ENCODE results near the gene TXNRD2.

The TXNRD2 gene

DNA sequence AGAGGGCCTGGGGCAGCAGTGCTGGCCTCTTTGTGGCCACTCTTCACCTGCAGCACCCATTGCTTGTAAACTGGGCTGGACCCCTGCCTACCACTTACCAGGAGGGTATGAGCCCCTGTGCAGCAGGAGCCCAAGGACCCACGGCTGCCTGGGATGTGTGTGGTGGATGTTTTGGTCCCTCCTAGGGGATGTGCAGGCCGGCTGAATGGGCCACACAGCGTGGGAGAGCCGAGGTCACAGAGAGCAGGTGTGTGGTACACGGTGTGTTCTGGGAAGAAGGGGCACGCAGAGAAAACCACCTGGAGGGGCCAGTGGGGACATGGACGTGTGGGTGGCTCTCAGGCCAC lies 67.7 kb downstream of the TXNRD2 start:
- no peak for DNase-seq

DNA sequence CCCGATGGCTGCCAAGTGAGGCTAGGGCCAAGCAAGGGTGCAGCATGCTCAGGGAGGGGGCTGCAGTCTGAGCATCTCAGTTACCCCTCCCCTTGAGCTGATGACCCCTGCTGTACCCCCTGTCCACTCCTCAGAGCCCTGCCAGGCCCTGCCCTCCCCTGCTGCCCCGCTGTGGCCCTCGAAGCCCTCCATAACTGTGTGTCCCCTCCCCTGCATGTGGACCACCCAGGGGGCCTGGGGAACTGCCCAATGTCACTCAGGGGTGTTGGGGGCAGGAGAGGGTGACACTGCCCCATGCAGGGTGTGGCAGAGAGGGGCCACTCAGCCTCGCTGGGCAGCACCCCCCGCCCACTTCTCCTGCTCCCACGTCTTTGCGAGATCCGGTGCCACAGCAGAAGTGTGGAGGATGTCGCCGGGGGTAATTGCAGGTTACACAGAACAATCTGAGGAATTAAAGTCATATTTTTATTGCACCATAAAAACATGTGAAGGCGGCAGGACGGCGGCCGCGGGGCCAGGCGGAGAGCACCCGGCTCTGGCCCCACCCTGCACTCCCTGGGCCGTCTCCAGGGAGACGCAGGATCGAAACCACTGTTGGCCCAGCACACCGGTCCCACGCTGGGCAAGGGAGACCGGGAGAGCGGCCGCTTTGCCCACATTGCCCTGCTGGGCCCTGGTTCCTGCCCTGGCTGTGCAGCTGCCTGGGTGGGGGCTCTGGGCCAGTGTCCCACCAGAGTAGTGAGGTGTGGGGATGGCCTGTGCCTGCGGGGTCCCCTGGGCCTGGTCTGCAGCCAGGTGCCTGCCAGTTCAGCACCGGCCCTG lies 68.3 kb downstream of the TXNRD2 start:
- DNase-seq, result peak; percentile 1

DNA sequence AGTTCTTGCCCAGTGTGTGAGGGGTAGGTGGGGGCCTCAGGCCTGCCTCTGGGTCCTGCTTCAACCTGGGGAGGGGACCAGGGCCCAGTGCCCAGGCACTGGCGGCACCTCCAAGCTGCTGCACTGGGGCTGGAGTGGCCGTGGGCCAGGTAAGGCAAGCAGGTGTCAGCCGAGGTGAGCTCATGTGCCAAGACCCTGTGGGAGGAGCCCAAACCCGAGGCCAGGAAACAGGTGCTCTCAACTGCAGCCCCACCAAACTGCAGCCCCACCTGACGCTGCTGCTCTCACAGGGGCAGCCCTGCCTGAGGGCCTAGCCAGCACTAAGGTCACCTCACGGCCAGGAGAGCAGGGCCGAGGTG lies 68.9 kb downstream of the TXNRD2 start:
- DNase-seq, result peak; percentile 1

DNA sequence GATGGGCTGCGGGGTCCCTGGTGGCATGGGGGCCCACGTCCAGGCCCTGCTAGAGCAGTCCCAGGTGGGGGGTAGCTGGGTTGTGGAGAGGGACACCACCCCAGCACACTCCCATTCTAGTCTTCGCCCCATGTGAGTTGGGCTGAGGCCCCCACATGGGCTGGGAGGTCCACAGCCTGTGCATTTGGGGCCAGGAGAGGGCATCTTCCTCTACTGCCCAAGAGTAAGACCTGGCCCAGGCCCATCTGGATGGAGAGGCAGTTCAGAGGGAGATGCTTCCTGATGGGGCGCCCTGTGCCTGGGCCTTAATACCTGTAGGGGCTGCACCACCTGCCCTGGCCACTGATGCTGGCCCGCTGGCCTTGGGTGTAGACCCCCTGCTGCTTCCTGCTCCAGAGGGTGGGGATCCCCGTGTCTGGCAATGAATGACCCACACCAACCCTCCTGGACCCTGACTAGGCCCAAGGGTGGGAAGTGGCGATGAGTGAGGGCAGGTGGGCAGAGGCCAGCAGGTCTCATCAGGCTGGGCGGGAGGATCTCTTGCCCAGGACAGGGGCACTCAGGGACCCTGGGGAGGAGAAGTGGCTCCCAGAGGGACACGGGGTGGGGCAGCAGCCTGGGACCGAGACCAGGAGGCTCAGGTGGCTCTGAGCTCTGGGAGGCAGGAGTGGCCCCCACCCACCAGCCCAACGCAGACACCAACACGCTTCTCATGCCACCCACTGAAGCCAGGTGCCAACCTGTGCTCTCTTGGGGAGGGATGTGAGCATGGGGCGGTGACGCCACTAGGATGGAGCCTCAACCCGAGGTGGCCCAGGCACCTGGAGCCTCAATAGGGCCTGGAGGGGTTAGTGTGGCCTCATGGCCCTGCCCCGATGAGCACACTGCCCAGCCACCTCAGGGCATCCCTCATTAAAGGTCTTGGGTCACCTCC lies 69.5 kb downstream of the TXNRD2 start:
- peak; percentile 1 for DNase-seq

DNA sequence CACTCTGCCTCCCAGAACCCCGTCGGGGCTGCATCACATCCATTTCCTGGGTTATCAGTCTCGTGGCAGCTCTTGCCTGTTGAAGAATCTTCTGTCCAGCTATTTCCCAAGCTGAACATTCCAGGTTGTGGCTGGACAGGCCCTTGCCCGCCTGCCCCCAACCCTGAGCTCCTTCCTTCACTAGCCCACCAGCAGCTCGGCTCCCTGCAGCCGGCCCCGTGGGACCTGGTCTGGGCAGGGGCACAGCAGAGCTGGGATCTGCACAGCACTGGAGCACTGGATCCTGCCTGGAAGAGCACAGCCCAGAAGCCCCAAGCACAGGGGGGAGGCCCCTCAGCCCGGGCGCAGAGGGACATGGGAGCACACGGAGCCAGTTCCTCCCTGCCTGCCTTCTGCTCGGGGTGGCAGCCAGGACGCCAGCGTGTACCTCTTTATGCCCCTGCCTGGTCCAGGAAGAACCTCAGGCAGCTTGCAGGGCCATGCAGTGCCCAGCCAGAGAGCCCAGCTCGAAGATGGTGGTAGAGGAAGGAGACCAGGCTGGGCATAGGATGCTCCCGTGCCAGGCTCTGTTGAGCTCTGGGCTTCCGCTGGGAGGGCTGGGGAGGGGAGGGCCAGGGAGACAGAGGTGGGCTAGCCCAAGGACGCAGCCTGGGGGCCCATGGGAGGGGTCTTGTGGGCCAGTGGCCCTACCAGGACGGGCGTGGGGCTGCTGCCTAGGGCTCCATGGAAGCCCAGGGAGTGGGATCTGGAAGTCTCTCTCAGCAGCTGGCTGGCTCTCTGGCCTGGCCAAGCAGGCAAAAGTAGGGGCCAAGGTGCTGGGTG lies 70.4 kb downstream of the TXNRD2 start:
- peak; percentile 1 for DNase-seq

DNA sequence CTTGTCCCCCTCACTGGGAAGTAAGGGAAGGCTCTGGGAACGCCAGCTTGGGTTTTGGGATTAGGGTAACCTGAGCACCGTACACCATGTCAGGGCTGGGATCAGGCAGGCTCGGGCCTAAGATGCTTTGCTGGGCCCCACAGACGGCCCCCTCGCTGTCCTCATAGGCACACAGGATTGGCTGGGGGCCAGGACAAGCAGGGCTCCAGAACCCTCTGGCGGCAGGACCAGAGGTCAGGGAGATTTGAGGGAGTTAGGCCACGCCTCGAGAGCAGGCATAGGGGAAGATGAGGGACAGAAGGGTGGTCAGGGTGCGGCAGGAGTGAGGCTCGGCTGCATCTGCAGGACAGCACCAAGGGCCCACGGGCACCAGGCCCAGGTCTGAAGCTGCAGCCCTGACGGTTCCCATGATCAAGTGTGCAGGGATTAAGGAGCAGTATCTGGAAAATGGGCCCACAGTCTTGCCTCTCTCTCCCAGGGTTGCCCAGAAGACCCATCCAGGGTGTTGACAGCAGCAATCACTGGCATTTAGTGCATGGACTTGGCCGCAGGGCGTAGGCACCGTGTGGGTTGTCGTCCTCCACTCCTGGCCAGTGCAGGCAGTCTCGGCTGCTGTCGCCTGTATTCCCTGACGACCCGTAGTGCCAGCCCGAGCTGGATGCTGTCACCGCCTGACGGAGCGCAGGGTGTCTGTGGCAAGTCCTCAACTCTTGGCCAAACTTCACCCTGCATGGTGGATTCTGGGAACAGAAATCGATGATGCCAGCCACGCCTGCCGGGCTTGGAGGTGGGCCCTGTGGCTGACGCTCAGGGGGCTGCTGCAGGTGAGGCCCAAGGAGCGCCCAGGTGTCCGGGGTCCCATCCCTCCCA lies 71.2 kb downstream of the TXNRD2 start:
- DNase-seq, result peak; percentile 0

DNA sequence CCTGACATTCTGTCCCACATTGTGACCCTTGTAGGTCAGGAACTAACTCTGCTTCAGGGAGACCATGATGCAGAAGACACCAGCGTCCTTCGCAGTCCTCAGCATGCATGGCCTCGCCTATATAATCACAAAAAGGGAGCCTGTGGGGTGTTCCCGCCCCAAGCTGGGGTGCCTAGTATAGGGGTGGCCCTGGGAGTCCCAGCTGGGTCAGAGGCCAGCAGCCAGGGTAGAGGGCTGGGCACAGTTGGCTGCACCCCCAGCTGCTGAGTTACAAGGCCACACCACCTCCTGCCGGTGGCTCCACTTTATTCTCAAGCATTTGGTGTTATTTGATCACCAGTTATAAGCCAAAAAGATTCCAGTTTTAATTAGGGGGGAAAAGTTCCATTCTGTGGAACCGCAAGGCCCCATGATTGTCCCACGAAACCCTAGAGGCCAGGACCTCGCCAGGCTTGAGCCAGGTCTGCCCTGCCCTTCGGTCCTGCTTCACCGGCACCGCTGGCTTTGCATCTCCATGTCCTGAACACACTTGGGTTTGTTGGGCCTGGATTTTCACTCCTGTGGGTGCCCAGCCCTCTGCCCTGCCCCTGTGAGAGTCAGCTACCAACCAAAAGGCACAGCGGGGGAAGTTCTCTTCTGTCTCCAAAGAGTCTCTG lies 72.0 kb downstream of the TXNRD2 start:
- peak; percentile 1 for DNase-seq

DNA sequence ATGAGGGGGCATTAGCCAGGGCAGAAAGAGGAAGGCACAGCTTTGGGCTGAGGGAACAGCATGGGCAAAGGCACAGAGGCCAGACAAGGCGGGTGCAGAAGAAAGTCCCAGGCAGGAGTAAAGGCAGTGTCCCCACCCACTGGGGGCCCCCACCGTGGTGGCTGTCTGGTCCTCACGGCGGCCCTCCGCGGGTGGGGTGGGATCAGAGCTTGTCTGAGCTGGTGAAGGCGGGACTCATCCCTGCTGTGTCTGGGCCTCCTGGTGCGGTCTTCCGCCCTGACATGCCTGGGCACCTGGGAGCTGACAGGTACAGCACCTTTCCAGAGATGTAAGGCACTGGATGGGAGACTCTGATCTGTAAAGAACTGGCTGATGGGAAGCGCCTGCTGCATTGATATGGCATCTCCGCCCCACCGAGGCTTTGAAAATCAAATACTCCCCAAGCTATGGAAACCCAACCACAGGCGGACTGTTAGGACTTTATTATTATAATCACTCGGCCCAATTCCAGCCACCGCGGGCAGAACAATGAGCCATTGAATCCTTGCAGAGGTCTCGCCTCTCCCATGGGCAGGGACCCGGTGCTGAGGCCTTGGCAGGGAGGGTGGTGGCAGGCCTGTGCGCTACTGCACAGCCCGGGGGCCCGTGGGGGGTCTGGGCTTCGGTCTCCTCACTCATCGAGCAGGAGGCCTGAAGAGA lies 72.7 kb downstream of the TXNRD2 start:
- peak; percentile 0 for DNase-seq

DNA sequence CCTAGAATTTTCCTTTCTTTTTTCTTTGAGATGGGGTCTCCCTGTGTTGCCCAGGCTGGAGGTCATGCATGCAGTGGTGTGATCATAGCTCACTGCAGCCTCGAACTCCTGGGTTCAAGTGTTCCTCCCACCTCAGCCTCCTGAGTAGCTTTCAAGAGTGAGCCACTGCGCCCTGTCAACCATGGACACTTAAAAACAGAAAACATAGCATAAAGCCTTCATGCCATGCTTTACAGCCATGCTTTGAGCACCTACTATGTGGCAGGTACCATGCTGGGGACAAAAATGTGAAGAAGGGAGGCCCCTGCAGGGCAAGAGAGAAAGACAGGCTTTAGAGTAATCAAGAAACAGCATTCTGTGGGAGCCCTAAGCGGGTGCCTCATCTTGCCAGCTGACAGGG lies 73.3 kb downstream of the TXNRD2 start:
- no peak for DNase-seq

DNA sequence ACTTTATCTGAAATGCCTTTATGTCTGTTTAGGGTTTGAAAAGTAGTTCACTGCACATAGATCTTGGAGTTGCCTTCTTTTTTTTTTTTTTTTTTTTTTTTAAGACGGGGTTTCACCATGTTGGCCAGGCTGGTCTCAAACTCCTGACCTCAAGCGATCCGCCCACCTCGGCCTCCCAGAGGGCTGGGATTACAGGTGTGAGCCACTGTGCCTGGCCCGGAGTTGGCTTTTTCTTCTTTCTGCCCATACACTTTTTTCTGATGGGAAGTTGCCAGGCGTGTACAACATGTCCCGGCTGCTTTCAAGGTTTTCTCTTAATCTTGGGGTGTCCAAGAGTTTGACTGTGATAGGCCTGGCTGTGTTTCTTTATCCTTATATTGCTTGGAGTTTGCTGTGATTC lies 74.0 kb downstream of the TXNRD2 start:
- no peak for DNase-seq

DNA sequence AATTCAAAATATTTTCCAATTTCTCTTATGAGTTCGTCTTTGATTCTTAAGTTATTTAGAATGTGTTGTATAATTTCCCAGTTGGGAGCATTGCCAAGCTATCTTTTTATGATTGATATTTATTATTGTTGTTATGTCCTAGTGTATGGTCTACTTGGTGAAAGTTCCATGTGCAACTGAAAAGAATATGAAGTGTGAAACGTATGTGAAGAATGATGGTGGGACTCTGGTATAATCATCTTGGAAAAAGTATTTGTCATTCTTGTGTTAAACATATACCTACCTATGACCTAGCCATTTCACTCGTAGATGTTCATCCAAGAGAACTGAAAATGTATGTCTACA lies 75.0 kb downstream of the TXNRD2 start:
- no peak for DNase-seq

DNA sequence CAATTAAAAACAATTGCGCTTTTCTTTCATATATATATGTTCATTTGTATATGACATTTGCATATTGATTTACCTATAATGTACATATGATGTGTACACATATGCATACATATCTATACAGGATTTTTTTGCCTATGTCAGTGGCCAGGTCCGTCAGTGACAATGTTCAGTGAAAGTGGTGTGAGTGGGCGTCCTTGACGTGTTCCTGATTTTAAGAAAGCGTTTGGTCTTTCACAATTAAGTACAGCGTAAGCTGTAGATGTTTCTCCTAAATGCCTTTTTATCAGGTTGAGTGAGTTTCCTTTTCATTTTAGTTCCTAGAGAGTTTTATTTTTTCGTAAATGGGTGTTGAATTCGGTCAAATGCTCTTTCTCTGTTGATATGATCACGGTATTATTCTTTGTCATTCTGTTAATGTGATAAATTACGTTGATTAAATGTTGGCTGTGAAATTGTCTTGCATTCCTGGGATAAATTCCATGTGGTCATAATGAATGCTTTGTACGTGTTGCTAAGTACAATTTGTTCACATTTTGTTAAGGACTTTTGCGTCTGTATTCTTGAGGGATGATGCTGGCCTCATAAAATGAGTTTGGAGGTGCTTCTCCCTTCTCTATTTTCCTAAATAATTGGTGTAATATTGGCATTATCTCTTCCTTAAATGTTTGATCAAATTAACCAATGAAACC lies 76.3 kb downstream of the TXNRD2 start:
- DNase-seq, result peak; percentile 0

DNA sequence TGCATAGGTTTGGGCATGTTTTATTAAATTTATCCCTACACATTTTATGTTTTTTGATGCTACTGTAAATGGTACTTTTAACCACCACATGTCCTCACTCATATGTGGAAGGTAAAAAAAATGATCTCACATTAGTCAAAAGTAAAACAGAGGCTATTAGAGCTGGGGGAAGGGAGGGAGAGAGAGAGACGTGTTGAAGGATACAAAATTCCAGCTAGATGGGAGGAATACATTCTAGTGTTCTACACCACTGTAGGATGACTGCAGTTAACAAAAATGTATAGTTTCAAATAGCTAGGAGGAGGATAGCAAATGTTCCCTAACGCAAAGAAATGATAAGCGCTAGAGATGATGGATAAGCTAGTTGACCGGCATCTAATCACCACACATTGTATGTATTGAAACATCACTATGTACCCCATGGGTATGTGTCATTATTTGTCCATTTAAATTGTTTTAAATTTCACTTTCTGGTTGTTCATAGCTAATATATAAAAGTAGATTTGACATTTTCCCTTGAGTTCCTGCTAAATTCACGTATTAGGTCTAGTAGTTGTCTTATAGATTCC lies 77.0 kb downstream of the TXNRD2 start:
- no peak for DNase-seq

DNA sequence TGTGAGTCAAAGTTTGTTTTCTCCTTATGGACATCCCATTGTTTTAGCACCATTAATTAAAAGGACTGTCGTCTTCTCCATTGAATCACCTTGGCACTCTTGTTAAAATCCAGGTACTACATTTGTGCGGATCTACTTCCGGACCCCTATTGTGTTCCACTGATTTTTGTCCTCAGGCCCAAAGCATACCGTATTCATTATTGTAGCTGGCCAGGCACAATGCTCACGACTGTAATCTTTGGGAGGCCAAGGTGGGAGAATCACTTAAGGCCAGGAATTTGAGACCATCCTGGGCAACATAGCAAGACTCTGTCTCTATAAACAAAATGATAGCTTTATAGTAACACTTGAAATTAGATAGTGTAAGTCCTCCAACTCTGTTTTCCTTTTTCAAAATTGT lies 78.0 kb downstream of the TXNRD2 start:
- no peak for DNase-seq

DNA sequence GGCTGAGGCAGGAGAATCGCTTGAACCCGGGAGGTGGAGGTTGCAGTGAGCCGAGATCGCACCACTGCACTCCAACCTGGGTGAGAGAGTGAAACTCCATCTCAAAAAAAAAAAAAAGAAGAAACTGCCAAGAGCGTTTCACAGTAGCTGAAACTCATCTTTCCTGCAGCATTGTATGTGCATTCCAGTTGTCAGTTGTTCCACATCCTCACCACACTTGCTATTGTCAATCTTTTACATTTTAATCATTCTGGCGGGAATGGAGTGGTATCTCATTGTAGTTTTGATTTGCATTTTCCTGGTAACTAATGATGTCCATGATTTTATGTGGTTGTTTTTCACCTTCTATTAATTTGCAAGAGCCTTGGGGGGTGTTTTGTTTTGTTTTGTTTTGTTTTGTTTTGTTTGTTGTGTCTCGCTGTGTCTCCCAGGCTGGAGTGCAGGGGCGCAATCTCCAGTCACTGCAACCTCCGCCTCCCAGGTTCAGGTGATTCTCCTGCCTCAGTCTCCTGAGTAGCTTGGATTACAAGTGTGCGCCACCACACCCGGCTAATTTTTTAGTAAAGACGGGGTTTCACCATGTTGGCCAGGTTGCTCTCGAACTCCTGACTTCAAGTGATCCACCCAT lies 78.9 kb downstream of the TXNRD2 start:
- DNase-seq, result no peak

DNA sequence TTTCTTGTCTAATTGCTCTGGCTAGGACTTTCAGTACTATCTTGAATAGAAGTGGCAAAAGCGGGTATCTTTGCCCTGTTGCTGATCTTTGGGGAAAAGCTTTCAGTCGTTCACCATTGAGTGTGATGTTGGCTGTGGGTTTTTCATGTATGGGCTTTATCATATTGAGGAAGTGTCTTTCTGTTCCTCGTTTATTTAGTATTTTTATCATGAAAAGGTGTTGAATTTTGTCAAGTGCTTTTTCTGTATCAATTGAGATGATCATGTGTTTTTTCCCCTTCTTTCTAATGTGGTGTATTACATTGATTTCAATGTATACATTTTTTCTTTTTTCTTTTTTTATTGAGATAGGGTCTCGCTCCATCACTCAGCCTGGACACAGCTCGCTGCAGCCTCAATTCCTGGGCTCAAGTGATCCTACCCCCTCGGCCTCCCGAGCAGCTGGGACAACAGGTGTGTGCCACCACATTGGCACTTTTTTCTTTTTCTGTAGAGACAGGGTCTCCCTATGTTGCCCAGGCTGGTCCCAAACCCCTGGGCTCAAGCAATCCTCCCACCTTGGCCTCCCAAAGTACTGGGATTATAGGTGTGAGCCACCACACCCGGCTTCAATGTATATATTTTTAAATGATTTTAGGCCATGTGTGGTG lies 81.6 kb downstream of the TXNRD2 start:
- DNase-seq, result no peak

DNA sequence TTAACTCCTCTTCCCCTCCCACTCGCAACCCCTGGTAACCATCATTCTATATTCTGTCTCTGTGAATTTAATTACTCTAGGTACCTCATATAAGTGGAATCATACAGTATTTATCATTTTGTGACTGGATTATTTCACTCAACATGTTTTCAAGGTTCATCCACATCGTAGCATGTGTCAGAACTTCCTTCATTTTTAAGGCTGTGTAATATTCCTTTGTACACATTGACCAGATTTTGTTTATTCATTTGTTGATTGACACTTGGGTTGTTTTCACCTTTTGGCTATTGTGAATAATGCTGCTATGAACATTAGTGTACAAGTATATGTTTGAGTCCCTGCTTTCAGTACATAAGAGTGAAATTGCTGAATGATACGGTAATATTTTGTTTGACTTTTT lies 84.2 kb downstream of the TXNRD2 start:
- no peak for DNase-seq

DNA sequence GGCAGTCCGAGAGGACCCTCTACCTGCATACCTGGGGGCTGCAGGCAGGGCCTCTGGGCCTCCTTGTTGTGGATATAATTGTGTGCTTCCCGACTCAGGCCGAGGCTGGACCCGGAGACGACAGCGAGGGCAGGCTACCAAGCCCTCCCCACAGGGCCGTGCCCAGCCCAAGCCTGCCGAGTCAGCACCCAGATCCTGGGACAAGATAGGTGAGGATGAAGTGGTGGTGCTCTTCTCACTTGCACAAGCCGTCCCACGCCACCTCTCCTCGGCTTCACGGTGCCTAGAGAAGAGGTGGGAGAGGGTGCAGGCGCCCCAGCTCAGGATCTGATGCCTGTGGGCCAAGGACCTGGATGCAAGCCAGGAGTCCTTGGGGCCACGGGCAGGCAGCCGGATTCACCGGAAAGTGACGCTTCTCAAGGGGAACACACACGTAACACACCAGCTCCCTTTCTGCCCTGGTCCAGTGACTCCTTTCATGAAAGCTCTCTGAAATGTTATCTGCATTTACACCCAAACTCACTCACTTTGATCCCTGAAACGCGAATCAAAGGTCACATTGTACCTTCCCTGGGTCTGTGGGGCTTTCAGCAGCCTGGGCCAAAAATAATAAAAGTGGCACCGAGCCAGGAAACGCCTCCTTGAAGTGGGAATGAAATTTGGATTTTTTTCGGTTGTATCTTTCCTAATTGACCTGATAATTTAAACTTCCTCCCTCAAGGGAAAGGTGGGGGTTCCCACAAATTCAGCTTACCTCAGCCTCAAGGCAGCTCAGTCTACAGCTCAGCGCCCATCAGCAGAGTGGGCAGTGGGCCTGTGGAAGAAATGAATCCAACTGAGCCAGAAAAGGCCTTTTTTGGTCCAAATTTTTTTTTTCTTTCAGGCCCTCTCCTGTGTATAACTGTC lies 85.9 kb downstream of the TXNRD2 start:
- peak; percentile 84 for DNase-seq

All from activated CD4-positive, alpha-beta T cell treated with anti-CD3 and anti-CD28 coated beads for 48 hours (primary cell).